Psoas muscle (tissue), 8 donors: Measurements from ENCODE around the gene TBX6. TPM values are rescaled to one million over a fixed set of nuclear protein-coding genes. Genes with fewer than 3 reads are reported as not detected.
A peak's percentile ranks its signal among the peaks of the same experiment; 100 is the strongest.

Experiments used
- ATAC-seq, 4 donors: fragments of 200-7000 bp; cut with Tn5 transposase; one replicate each; pipeline ENCODE4 v1.9.1; 2020; ENCODE audit warnings: moderate library complexity in 3 of 4, mild to moderate bottlenecking in 2 of 4
- DNase-seq, 2 donors: peaks; one replicate each; pipeline ENCODE4 v3.0.0-alpha.2; 2020
- H3K27ac ChIP-seq: fragments of 200-600 bp; one replicate; pipeline ENCODE4 v1.8.0; 2022
- H3K27me3 ChIP-seq, 3 donors: fragments of 200-600 bp in 1 of 3; one replicate each; pipeline versions ENCODE4 v1.6.1 to v1.8.0; 2013 to 2022; ENCODE audit warnings: low read length in 2 of 3, mild to moderate bottlenecking in 2 of 3, moderate library complexity in 1 of 3; ENCODE audit not compliant: insufficient read depth in 3 of 3
- H3K36me3 ChIP-seq, 2 donors: fragments of 200-600 bp in 1 of 2; one replicate each; pipeline versions ENCODE4 v1.6.1 to v1.8.0; 2013 to 2022; ENCODE audit warnings: low read depth in 1 of 2, mild to moderate bottlenecking in 1 of 2, moderate library complexity in 1 of 2; ENCODE audit not compliant: insufficient read depth in 1 of 2
- H3K4me1 ChIP-seq: fragments of 200-600 bp; one replicate; pipeline ENCODE4 v1.8.0; 2022
- H3K4me3 ChIP-seq: fragments of 200-600 bp; one replicate; pipeline ENCODE4 v1.8.0; 2022; ENCODE audit warnings: mild to moderate bottlenecking
- H3K9me3 ChIP-seq: fragments of 200-600 bp; one replicate; pipeline ENCODE4 v1.8.0; 2022
- CTCF ChIP-seq: fragments of 200-600 bp; IDR thresholded peaks from one replicate; pipeline ENCODE4 v1.8.0; 2022; ENCODE audit warnings: antibody characterized with exemption
- WGBS, 3 donors: extraction: QIAGEN DNeasy Blood & Tissue Kit; methylation state at CpG; one replicate each; pipeline versions ENCODE4 v1.1.6 to v1.1.7; 2013; 5-methylcytosine and 5-hydroxymethylcytosine counted together
- intact Hi-C, 2 donors: fragments of 100-400 bp; cut with DNase I; formaldehyde crosslinking; loops; one replicate each; pipeline versions ENCODE4 v1.11.0 to v1.14.2; 2022
- polyA plus RNA-seq, 3 donors: library from polyadenylated mRNA; stranded (reverse); fragments of 200-250 nt; gene quantifications; one replicate each; pipeline ENCODE4 v1.2.3, GENCODE V29; 2013
- total RNA-seq, 4 donors: library from RNA; stranded (reverse); fragmentation: NEBNext Ultra II Directional in 2 of 4; extraction: Animal tissue kit (Norgen Biotek cat#: 25700) in 2 of 4; gene quantifications; one replicate each; pipeline versions ENCODE4 v1.2.1 to v1.2.4, GENCODE V29; 2021 to 2023
- donor health status: healthy with polysubstance abuse.
- donor health status: DM: no; HTN: no; CAD: no; lungs with moderate emphysema.
- donor health status: Bipolar disorder and iron deficiency.
- donor health status: healthy.
- donor health status: DM: yes; HTN: yes; CAD: no.
- donor health status: DM: no; HTN: no; CAD: no.
- donor health status: DM: no; HTN: no; CAD: no.
- donor health status: DM: yes; HTN: yes; CAD: no.

Gene TBX6
- total and polyA plus RNA-seq, 7 donors: 0.32 to 1.6 (median 0.76) TPM

- ATAC-seq (no peak), DNase-seq (no peak)
- Histone ChIP-seq H3K4me1 (peaks cover 19% of the 10 kb centered on the region), H3K27ac (no peak overlapping the region), H3K9me3 (no peaks in the 10 kb centered on the region), H3K4me3 (no peak overlapping the region), H3K27me3 (no peaks in the 10 kb centered on the region), H3K36me3 (peaks cover 0 to 13% of the 10 kb centered on the region in 2 donors)
- intact Hi-C loops: loop anchor here (5.0 to 10.0 kb wide), 2 partner anchors 57 to 60 kb away; partner anchors contain the start of genes ALDOA (in 1 of the 2) and CORO1A (in 1 of the 2)
- 90 to 95% (median 92%) methylated on average over 4 of the region's 4 CpGs for WGBS, 3 donors
- no peak for TF ChIP-seq CTCF
Measured at GRCh38 chr16:30124985-30125379, 33.3 kb upstream of the TBX6 start.

- peak overlapping the region; percentile 97 for H3K27ac ChIP-seq
- H3K4me1 ChIP-seq: peaks cover 19% of the 10 kb centered on the region
- 3 to 6% (median 3%) methylated on average over 32 to 42 of the region's 42 CpGs for WGBS, 3 donors
- no peaks in the 10 kb centered on the region for H3K9me3 ChIP-seq
- H3K36me3 ChIP-seq: peaks cover 0 to 34% of the 10 kb centered on the region in 2 donors
- intact Hi-C loops: loop anchor here (2.0 to 10.0 kb wide), 3 partner anchors 26 to 60 kb away; partner anchors contain the start of genes ALDOA (in 1 of the 2), CORO1A (in 1 of the 2) and YPEL3 (in 1 of the 2)
- DNase-seq (peak in 1 of 2 donors; percentile 25), ATAC-seq (peak; percentile 5 to 38 (median 9))
- peak overlapping the region; percentile 86 for H3K4me3 ChIP-seq
- TF ChIP-seq CTCF: no peak
- H3K27me3 ChIP-seq: no peaks in the 10 kb centered on the region
Measured at GRCh38 chr16:30122604-30123160, 31.0 kb upstream of the TBX6 start.

- Histone ChIP-seq H3K27ac (peak overlapping the region; percentile 97), H3K4me1 (peaks cover 19% of the 10 kb centered on the region), H3K9me3 (no peaks in the 10 kb centered on the region), H3K36me3 (peaks cover 0 to 41% of the 10 kb centered on the region in 2 donors), H3K27me3 (no peaks in the 10 kb centered on the region), H3K4me3 (peak overlapping the region; percentile 86)
- DNase-seq: peak; percentile 68 to 87
- no peak for TF ChIP-seq CTCF
- intact Hi-C loops: loop anchor here (2.0 to 10.0 kb wide), 3 partner anchors 25 to 60 kb away; partner anchors contain the start of genes ALDOA (in 1 of the 2), CORO1A (in 1 of the 2) and YPEL3 (in 1 of the 2)
- ATAC-seq: peak; percentile 10 to 45 (median 18)
- WGBS, 3 donors: 32 to 42% (median 34%) methylated on average over 30 to 31 of the region's 31 CpGs
Measured at GRCh38 chr16:30121741-30122571, 30.2 kb upstream of the TBX6 start.

- Histone ChIP-seq H3K9me3 (no peaks in the 10 kb centered on the region), H3K36me3 (peaks cover 0 to 56% of the 10 kb centered on the region in 2 donors), H3K4me1 (peaks cover 19% of the 10 kb centered on the region), H3K27ac (peak overlapping the region; percentile 97), H3K27me3 (no peaks in the 10 kb centered on the region), H3K4me3 (no peak overlapping the region)
- TF ChIP-seq CTCF: no peak
- DNase-seq (no peak), ATAC-seq (no peak)
- 89 to 93% (median 90%) methylated on average over 3 of the region's 3 CpGs for WGBS, 3 donors
- intact Hi-C loops: loop anchor here (5.0 to 10.0 kb wide), 2 partner anchors 56 to 62 kb away; partner anchors contain the start of genes ALDOA (in 1 of the 2) and CORO1A (in 1 of the 2)
Measured at GRCh38 chr16:30120340-30121105, 28.8 kb upstream of the TBX6 start.
